ENCODE data around the gene AUTS2.

DNA sequence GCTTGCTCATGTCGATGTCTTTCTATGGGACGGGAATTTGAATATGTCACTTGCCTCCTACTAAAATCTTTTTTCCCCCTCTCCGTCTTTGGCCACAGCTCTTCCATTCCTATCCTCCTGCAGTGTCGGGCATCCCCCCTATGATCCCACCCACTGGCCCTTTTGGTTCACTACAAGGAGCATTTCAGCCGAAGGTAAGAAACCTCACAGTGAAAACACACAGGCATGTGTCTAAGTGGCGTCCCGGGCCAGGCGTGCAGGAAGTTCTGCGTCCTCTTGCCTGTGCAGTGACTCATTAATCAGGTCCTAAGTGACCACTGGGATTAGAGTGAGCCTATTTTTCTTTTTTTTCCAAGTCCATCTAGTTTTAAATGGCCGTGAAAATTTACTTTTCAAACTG is 1173.2 kb downstream of the AUTS2 start:
- TF ChIP-seq, protein P1, sequence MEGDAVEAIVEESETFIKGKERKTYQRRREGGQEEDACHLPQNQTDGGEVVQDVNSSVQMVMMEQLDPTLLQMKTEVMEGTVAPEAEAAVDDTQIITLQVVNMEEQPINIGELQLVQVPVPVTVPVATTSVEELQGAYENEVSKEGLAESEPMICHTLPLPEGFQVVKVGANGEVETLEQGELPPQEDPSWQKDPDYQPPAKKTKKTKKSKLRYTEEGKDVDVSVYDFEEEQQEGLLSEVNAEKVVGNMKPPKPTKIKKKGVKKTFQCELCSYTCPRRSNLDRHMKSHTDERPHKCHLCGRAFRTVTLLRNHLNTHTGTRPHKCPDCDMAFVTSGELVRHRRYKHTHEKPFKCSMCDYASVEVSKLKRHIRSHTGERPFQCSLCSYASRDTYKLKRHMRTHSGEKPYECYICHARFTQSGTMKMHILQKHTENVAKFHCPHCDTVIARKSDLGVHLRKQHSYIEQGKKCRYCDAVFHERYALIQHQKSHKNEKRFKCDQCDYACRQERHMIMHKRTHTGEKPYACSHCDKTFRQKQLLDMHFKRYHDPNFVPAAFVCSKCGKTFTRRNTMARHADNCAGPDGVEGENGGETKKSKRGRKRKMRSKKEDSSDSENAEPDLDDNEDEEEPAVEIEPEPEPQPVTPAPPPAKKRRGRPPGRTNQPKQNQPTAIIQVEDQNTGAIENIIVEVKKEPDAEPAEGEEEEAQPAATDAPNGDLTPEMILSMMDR (IDR thresholded peaks at IDR 0.05), result no peak
- no peak for TF ChIP-seq POLR2AphosphoS5 (IDR thresholded peaks at IDR 0.05)
- TF ChIP-seq POLR2A (IDR thresholded peaks at IDR 0.05), result no peak
- no peak for TF ChIP-seq EP300 (IDR thresholded peaks at IDR 0.05; ENCODE audit: low read depth)
